Stimulated activated CD4-positive, alpha-beta T cell treated with anti-CD3 and anti-CD28 coated beads, TNF-alpha, amount 100 ng/mL, for 1 hour (primary cell): ENCODE data around the gene LRRC45.

Experiments
- DNase-seq, 3 donors: peaks; one replicate each; pipeline ENCODE4 v3.0.0-alpha.2; 2020; ENCODE audit warnings: low read depth in 3 of 3, low spot score in 1 of 3

The LRRC45 gene

DNA sequence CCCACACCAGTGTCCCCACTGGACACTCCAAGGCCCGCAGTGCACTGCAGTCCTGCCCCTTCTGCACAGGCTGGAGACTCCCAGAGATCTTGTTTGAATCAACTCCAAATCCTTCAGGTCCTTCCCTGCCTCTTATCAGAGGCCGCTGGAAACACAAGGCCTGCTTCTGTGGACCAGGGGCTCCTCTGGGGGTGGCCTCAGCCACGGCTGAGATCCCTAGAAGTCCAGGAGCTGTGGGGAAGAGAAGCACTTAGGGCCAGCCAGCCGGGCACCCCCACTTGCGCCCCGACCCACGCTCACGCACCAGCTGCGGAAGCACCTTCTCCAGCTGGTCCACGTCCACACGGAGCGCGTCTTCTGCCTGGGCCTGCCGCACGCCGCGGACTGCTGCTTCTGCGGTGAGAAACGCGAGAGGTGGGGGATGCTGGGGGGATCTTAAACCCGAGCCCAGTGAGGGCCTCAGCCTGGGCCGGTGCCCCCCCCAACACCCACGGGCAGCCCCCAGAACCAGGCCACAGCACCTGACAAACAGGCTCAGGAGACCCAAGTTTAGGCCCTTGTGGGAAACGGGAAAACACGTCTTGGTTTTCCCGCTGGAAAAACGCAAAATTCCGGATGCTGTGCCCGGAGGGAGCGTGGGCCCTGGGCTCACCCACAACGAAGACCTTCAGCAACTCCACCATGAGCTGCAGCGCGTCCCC lies 4.0 kb upstream of the LRRC45 start:
- no peak for DNase-seq

DNA sequence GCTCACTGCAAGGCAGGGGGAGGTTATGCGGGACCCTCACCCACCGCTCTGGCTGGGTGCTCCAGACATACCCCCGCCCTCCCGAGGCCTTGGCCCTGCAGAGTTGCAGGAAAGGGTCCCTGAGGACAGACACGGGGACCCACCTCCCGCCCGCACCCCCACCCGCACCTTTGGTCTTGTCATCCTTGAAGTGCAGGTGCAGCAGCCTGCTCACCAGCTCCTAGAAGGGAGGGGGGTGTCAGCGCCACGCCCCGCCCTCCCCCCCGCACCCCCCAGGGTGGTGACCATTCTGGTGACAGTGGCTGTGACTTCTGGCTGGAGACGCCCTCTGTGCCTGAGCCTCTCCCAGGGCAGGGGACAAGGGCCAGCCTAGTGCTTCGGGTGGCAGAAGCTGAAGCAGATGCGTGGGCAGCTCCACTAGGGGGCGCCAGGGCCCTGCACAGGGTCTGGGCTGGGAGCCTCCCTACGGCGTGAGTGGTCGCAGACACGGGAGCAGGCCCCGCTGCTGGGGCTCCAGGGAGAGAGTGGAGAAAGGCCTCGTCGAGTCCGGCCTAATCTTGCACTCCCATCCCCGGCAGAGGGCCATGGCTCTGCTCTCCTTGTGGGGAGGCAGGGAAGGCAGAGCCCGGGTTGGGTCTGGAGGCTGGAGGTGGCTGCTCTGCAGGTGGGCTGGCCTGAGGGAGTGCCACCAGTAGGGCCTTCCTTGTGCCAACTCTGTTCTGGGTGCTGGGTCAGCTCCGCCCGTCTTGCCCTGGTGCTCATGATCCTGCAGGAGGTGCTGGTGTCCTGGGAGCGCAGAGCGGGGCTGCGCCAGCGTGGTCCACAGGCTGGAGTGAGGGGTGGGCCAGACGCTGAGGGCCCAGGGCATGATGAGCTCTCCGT lies 3.2 kb upstream of the LRRC45 start:
- peak in 2 of 3 donors; percentile 38 to 54 for DNase-seq

DNA sequence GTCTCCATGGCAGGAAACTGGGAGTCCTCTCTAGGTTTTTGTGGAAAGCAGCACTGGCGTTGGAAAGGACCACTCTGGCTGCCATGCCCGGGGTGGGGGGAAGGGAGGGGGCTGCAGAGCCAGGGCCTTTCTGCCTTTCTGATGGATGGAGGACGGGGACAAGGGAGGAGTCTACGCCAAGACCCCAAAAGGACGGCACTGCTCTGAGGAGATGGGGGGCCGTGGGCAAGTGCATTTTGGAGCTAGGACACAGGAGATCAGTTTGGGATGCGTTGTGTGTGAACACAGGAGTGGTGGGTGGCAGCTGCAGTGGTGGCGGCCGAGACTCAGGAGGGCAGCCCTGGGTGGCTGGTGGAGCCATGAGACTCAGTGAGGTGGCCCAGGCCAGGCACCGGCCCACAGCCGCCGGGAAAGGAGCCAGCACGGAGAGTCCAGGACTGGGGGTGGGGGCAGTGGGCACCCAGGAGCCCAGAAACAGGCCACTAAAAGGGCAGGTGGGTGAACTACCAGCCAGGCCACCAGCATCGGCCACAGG lies 2.5 kb upstream of the LRRC45 start:
- no peak for DNase-seq

DNA sequence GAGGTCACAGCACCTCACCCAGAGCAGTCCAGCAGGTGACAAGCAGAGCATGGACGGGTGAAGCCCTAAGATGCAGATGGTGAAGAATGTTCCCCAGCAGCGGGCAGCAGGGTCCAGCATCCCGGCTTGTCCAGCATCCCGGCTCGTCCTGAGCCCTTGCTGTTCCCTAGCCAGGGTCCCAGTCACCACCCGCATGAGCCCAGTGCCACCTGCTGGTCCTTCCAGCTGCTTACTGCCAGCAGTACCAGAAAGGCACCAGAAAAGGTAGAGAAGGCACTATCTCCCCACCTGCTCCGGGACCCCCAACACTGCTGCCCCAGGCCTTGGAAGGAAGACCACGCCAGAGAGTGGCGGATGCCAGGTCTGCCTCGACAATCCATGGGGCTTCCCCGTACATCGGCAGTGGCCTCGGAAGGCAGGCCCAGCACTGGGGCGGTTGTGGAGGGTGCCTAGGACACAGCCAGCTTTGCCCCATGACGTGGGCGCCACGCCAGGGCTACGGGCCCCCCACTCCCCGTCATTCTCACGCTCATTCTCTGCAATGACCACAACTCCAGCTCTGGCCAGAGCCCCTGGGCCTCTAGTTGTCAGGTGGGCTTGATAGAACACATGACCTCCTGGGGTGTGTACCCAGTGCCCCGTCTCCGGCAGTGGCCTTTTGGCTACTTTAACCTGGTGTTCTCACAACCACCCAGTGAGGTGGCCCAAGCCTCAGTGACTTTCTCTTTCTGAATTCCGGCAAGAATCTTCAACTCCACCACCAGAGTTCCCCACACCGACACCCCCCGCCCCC lies 1.8 kb upstream of the LRRC45 start:
- DNase-seq = no peak

DNA sequence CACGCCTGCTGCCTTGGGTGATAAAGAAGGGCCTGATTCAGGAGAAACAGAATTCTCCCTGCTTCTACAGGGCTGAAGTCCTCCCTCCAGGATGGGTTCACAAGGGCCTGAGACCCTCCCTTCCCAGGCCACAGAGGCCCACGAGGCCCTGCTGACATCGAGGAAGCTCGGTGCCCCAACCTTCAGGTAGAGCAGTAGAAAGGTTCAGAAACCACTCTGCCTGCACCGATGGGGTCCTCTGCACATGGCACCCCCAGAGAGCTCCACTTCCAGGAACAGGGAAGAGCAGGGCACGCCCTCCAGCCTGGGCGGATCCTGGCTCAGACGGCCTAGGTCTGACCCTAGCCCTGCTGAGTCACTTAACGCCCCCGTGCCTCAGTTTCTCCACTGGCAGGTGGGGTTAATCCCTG lies 1.2 kb upstream of the LRRC45 start:
- no peak for DNase-seq

DNA sequence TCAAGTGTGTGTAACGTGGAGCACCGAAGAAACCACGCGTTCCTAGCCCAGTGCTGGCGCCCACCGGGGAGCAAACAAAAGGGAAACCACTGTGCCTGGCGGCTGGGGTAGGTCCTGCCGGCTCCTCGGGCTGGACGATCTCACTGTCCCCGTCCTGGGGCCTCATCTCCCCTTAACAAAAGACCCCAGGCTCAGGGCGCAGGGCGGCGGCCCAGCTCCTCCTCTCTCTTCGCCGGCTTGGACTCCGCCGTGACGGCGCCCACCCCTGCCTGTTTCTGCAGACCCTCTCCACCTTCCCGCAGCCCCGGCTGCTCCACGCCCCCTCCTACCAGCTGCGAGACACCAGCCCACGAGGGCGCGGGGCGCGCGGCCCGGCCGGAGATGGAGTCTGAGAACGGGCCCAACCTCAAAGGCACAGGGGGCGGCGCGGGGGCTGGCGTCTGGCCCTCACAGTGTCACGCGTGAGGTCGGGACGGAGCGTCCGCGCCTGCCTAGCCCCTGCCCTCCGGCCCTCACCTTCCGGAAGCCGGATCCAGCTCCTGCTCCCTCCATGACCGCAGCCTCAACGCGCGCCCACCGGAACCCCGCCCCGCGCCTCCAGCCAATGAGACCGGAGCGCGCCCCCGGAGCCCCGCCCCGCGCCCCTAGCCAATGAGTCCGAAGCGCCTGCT lies 660 bp upstream of the LRRC45 start, which contains the start of gene CENPX:
TSS of gene CENPX (minus strand) at position 569 of the 671 bp plus-strand sequence. CDS start at position 552, 17 bp downstream.
- no peak for DNase-seq

DNA sequence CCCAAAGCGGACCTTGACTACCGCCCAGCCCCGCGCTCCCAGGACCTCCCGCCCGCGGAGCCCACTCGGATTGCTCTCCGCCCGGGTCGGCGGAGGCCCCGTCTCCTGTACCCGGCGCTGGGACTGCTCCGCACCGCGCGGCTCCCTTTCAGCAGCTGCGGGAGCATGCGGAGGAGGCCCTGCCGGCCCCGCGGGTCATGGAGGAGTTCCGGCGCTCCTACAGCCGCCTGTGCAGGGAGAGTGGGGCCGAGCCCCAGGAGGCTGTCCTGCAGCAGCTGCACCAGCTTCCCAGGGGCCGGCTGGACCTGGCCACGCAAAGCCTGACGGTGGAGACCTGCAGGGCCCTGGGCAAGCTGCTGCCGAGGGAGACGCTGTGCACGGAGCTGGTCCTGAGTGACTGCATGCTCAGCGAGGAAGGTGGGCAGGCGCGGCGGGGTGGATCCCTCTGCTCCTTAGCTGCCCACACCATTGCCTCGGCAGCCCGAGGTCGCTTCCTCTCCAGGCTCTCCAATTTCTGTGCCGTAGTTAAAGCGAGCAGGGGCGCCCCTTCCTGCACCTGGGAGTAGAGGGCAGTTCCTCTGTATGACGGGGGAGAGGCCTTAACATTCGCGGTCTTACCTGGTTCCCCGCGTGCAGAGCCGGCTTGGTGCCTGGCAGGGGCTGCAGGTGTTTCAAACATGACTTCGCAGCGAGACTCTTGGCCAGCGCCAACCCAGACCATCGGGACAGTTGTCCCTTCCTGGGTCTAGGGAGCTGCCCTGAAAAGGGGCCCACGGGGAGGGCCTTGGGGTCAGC lies 539 bp downstream of the LRRC45 start:
- DNase-seq = no peak

DNA sequence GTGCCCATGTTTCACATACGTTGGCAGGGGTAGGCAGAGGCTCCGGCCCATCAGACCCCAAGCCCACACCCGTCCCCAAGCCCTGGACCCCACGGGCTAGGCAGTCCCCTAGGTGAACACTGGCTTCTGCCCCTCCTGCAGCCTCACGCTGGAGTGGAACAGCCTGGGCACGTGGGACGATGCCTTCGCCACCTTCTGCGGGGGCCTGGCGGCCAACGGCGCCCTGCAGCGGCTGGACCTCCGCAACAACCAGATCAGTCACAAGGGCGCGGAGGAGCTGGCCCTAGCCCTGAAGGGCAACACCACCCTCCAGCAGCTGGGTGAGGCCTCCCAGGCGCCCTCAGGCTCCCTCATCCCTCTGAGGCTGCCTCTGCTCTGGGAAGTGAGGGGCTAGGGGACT lies 1.8 kb downstream of the LRRC45 start:
- DNase-seq = no peak

DNA sequence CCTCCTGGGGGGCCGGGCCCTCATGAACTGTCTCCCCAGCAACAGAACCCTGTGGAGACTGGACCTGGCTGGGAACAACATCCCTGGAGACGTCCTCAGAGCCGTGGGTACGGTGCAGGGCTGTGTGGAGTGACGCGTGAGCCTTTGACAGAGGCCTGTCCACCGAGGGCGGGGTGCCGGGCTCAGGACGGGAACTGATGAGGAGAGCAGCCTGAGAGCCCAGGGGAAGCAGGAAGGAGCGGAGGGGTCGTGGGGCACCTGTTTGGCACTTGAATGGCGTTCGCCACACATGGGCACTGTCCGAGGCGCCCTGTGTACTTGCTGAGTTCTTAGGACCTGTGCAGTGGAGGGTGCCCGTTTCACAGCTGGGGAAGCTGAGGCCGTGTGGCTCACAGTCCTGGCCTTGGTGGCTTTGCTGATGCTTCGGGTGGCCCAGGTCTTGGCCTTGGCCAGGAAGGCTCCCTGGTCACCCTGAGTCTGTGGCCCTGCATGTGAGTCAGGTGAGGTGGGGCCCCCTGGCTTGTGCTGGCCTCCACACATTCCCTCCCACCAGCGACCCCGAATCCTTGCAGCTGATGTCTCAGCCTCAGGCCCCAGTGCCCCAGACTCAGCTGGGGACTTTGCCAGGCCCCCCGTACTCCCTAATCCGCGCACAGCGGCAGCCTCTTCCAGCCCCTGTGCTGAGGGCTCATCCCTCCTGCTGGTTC lies 2.4 kb downstream of the LRRC45 start:
- no peak for DNase-seq

DNA sequence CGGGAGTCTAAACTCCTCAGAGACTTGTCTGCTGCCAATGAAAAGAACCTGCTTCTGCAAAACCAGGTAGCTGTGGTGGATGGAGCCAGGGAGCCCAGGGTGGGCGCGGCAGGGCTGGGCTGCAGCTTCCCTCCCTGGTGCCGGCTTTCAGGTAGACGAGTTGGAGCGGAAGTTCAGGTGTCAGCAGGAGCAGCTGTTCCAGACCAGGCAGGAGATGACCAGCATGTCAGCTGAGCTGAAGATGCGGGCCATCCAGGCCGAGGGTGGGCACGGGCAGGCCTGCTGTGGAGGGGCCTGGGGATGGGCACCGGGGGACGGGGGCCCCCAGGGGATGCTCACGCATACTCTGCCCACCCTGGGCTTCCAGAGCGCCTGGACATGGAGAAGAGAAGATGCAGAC lies 5.1 kb downstream of the LRRC45 start:
- no peak for DNase-seq

DNA sequence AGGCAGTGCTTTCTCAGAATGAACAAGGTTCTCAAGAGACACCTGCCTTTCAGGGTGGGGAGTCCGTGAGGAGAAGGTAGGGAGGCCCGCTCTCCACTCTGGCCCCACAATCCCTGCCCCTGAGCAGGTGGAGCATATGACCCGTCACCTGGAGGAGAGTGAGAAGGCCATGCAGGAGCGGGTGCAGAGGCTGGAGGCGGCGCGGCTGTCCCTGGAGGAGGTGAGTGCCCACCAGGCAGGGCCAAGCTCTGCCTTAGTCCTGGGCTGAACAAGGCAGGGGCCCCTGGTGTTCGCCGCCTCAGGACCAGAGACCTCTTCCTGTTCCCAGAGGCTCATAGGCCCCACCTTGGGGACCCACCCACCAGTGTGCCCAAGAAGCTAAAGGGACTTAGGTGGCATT lies 5.9 kb downstream of the LRRC45 start:
- no peak for DNase-seq

DNA sequence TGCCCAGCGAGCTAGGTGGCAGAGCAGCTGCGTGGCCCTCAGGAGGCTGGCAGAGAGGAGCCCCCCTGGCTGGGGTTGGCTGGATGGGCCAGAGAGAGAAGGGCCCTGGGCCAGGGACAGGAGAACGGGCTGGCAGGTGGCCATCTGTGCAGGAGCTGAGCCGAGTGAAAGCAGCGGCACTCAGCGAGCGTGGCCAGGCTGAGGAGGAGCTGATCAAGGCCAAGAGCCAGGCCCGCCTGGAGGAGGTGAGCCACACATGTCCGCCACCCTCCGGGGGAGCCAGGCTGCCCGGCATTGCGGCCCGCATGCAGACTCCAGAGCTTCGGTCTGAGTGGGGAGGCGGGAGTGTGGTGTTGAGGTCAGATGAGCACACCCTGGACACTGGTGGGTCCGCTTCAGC lies 6.3 kb downstream of the LRRC45 start:
- no peak for DNase-seq

DNA sequence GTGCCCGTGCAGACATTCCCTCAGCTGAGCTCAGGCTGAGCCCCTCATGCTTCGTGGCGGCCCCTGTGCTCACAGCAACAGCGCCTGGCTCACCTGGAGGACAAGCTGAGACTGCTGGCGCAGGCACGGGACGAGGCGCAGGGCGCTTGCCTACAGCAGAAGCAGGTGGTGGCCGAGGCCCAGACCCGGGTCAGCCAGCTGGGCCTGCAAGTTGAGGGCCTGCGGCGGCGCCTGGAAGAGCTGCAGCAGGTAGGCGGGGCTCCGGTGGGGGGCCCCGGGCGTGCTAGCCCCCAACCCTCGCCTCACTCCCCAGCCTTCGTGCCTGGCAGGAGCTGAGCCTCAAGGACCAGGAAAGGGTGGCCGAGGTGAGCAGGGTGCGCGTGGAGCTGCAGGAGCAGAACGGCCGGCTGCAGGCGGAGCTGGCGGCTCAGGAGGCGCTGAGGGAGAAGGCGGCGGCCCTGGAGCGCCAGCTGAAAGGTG lies 6.9 kb downstream of the LRRC45 start:
- no peak for DNase-seq

DNA sequence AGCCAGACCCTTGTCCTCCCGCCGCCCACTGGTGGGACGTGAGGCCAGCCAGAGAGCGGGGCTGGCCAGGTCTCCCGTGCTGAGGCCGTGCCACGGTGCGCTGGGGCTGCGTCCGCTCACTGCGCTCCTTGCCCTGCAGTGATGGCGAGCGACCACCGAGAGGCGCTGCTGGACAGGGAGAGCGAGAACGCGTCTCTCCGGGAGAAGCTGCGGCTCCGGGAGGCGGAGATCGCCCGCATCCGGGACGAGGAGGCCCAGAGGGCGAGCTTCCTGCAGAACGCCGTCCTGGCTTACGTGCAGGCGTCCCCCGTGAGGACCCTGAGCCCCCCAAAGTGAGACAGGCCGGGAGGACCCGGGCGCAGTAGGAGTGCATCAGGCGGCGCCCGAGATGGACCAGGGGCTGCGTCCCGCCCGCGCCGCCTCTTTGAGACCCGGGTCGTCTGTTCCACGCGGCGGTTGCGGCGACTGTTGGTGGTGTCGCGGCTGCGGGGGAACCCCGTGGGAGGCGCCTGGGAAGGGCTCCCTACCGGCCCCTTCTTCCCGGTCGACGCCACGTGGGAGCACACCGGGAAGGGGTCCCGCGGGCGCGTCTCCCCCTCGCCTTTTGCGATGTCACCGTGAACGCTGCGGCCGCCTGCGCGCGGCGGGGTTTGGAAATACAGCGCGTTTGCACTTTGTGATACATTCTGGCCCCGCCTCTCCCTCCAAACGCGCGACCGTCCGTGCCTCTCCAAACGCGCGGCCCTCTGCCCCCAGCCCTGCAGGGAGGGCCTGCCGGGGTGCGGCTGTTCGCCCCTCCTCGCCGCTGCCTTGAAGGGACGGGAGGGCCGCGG lies 7.6 kb downstream of the LRRC45 start:
- DNase-seq = peak; percentile 67 to 71 (median 70)

DNA sequence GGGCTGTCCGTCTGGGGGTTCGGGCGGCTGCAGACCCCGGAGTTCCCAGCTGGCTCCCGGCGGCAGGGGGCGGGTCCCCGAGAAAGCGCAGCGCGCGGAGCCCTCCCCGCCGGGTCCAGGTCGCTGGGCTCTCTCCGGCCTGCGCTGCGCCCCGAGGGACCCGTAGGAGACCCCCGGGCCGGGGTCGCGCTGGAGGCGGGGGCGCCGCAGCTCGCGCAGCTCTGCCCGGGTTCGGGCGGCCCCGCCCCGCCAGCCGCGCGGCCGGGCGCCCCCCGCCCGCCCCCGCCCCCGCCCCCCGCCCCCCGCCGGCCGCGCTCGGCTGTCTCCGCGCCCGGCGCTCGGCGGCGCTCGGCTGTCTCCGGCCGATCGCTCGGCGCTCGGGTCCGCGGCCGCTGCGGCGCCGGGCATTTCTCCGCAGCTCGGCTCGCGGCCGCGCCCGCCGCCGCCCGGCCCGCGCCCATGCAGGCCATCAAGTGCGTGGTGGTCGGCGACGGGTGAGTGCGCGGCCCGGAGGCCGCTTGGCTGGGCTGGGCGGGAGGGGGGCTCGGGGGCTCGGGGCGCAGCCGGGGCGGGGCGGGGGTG lies 8.3 kb downstream of the LRRC45 start, which contains the start of gene RAC3:
TSS of gene RAC3 (plus strand) at position 376 of the 582 bp plus-strand sequence. CDS start at position 460, 84 bp downstream.
- DNase-seq = no peak

DNA sequence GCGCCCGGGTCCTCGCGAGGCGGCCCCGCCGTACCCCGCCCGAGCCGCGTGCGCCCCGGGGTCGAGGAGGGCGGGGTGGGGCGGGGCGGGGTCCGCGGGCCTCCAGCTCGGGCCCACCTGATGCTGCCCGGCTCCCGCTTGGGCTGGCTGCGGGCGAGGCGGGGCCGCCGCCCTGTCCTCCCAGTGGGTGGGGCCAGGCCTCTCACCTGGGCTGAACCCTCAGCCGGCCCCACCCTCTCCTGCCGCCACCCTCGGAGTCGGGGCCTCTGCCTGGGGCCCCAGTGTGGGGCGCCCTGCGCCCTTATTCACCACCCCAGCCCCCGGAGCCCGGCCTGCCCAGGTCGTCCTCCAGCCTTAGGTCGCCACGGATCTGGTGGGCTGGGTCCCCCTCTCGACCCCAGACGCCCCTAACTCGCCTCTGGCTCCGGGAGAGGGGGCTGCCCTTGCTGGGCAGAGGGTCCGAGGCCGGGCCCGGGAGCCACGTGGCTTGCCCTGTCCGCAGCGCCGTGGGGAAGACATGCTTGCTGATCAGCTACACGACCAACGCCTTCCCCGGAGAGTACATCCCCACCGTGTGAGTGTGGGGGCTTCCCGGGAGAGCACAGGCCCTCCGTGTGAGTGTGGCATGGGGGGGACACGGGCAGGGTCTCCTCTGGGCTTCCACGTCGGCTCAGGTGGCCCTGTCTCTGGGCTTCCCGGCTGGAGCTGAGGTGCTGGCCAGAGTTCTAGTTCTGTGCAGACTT lies 9.0 kb downstream of the LRRC45 start:
- no peak for DNase-seq
